Measurements from ENCODE around the gene SLC9C1.

SLC9C1 gene

GRCh38 chr3:112293368-112294321 lies at the start of gene SLC9C1:
SLC9C1 (minus strand) TSS chr3:112294216; CDS start chr3:112286791, 7,425 bp downstream.
- peak; percentile 26 for DNase-seq (ENCODE audit: low spot score)

- no peak for DNase-seq (ENCODE audit: low spot score)
These were observed 47.4 kb upstream of the SLC9C1 start for GRCh38 chr3:112341386-112341785.

GRCh38 chr3:112339609-112340008 lies 45.6 kb upstream of the SLC9C1 start:
- no peak for DNase-seq (ENCODE audit: low spot score)

- DNase-seq (ENCODE audit: low spot score) = no peak
These were observed 45.1 kb upstream of the SLC9C1 start for GRCh38 chr3:112339134-112339533.

GRCh38 chr3:112338727-112339056 lies 44.7 kb upstream of the SLC9C1 start:
- no peak for DNase-seq (ENCODE audit: low spot score)

GRCh38 chr3:112338021-112338726 lies 44.2 kb upstream of the SLC9C1 start:
- DNase-seq (ENCODE audit: low spot score) = no peak

- no peak for DNase-seq (ENCODE audit: low spot score)
These were observed 41.4 kb upstream of the SLC9C1 start for GRCh38 chr3:112335434-112335781.

GRCh38 chr3:112334691-112335433 lies 40.8 kb upstream of the SLC9C1 start:
- DNase-seq (ENCODE audit: low spot score) = no peak

GRCh38 chr3:112333381-112334317 lies 39.6 kb upstream of the SLC9C1 start:
- DNase-seq (ENCODE audit: low spot score) = no peak

- DNase-seq (ENCODE audit: low spot score) = peak; percentile 5
These were observed 39.0 kb upstream of the SLC9C1 start, which contains the start of gene CD200 for GRCh38 chr3:112333002-112333380. CD200 (plus strand) TSS chr3:112333156; CDS start chr3:112333213, 57 bp downstream.

- no peak for DNase-seq (ENCODE audit: low spot score)
These were observed 37.8 kb upstream of the SLC9C1 start for GRCh38 chr3:112331851-112332250.

- DNase-seq (ENCODE audit: low spot score) = peak; percentile 15
These were observed 33.4 kb upstream of the SLC9C1 start for GRCh38 chr3:112327371-112327951.

- DNase-seq (ENCODE audit: low spot score) = no peak
These were observed 28.0 kb upstream of the SLC9C1 start for GRCh38 chr3:112321867-112322652.

GRCh38 chr3:112320691-112321090 lies 26.7 kb upstream of the SLC9C1 start:
- DNase-seq (ENCODE audit: low spot score) = no peak

GRCh38 chr3:112319516-112320276 lies 25.7 kb upstream of the SLC9C1 start:
- DNase-seq (ENCODE audit: low spot score) = no peak

- no peak for DNase-seq (ENCODE audit: low spot score)
These were observed 21.8 kb upstream of the SLC9C1 start for GRCh38 chr3:112315791-112316190.

GRCh38 chr3:112314649-112315048 lies 20.6 kb upstream of the SLC9C1 start:
- DNase-seq (ENCODE audit: low spot score) = no peak

GRCh38 chr3:112308151-112308911 lies 14.3 kb upstream of the SLC9C1 start:
- DNase-seq (ENCODE audit: low spot score) = no peak

GRCh38 chr3:112307557-112307956 lies 13.5 kb upstream of the SLC9C1 start:
- no peak for DNase-seq (ENCODE audit: low spot score)
